HG03520 (cell line): ENCODE measurements around the gene FUT8.

Experiments used
- ATAC-seq: cut with Tn5 transposase; IDR thresholded peaks from one replicate; pipeline ENCODE4 v1.9.1; 2021; ENCODE audit warnings: mild to moderate bottlenecking, moderate library complexity; ENCODE audit not compliant: unreplicated experiment

Gene FUT8

GRCh38 chr14:65412032-65412846 lies at the start of gene FUT8:
Gene FUT8 (plus strand): TSS chr14:65412730. CDS start chr14:65561564, 148,834 bp downstream.
- ATAC-seq = peak; percentile 49

GRCh38 chr14:65366802-65367565 lies 45.5 kb upstream of the FUT8 start:
- ATAC-seq = no peak

- no peak for ATAC-seq
Observed at GRCh38 chr14:65369560-65369959, 43.0 kb upstream of the FUT8 start.

GRCh38 chr14:65370801-65371248 lies 41.7 kb upstream of the FUT8 start:
- no peak for ATAC-seq

GRCh38 chr14:65371784-65372183 lies 40.7 kb upstream of the FUT8 start:
- no peak for ATAC-seq

- ATAC-seq = no peak
Observed at GRCh38 chr14:65373016-65373670, 39.4 kb upstream of the FUT8 start.

- no peak for ATAC-seq
Observed at GRCh38 chr14:65373671-65374039, 38.9 kb upstream of the FUT8 start.

- ATAC-seq = no peak
Observed at GRCh38 chr14:65377576-65377975, 35.0 kb upstream of the FUT8 start.

- ATAC-seq = no peak
Observed at GRCh38 chr14:65382586-65382985, 29.9 kb upstream of the FUT8 start.

GRCh38 chr14:65387171-65387570 lies 25.4 kb upstream of the FUT8 start:
- no peak for ATAC-seq

- ATAC-seq = no peak
Observed at GRCh38 chr14:65387628-65388027, 24.9 kb upstream of the FUT8 start.

- ATAC-seq = no peak
Observed at GRCh38 chr14:65392296-65392695, 20.2 kb upstream of the FUT8 start.

- ATAC-seq = no peak
Observed at GRCh38 chr14:65396082-65396910, 16.2 kb upstream of the FUT8 start.

- ATAC-seq = no peak
Observed at GRCh38 chr14:65403231-65403630, 9.3 kb upstream of the FUT8 start.

- ATAC-seq = no peak
Observed at GRCh38 chr14:65408113-65408512, 4.4 kb upstream of the FUT8 start.

- no peak for ATAC-seq
Observed at GRCh38 chr14:65410640-65411039, 1.9 kb upstream of the FUT8 start.

- ATAC-seq = peak; percentile 61
Observed at GRCh38 chr14:65411656-65412031, 886 bp upstream of the FUT8 start.

- ATAC-seq = peak; percentile 25
Observed at GRCh38 chr14:65412856-65413738, 567 bp downstream of the FUT8 start.

GRCh38 chr14:65413739-65414045 lies 1.2 kb downstream of the FUT8 start:
- ATAC-seq = no peak
